T-cell (primary cell): Measurements from ENCODE around the gene ALG1L2. TPM values are rescaled to one million over a fixed set of nuclear protein-coding genes. Genes with fewer than 3 reads are reported as not detected.
"Not testable (repeated sequence)": the region's sequence is repeated elsewhere in the genome, so short reads cannot be mapped to it uniquely, and the experiment has no call there.

ENCODE experiments used
- ATAC-seq, 4 experiments: fragments of 200-7000 bp in 3 of 4; fragments of 150-1000 bp in 1 of 4; cut with Tn5 transposase; replicated peaks in 1 of 4; 1 replicate in 3 of 4; 2 replicates in 1 of 4; pipeline ENCODE4 v1.10.0; 2021; ENCODE audit warnings: moderate library complexity in 3 of 4, mild to moderate bottlenecking in 2 of 4, moderate number of reproducible peaks in 1 of 4
- CTCF ChIA-PET, 2 donors: fragments of 300-600 bp; sonication (Branson Sonifier 250); formaldehyde crosslinking; loops; one replicate each; lab custom pipeline; 2022; ENCODE audit warnings: antibody characterized with exemption in 2 of 2; lab: Charles Lee
- POLR2A ChIA-PET, 2 donors: fragments of 300-600 bp; sonication (Branson Sonifier 250); formaldehyde crosslinking; loops; one replicate each; lab custom pipeline; 2022; ENCODE audit warnings: antibody characterized with exemption in 2 of 2; lab: Charles Lee
- DNase-seq, 35 experiments: peaks; one replicate each; pipeline versions ENCODE4 v3.0.0 to v3.0.0-alpha.2; 2013 to 2023
- H3K27ac ChIP-seq: one replicate; pipeline ENCODE4 v1.5.1; 2013; ENCODE audit warnings: low read length
- H3K27me3 ChIP-seq, 2 experiments: replicated peaks in 1 of 2; 1 replicate in 1 of 2; 2 replicates in 1 of 2; pipeline versions ENCODE4 v1.6.1 to v1.7.0; 2013; ENCODE audit warnings: low read length in 1 of 2, mixed read lengths in 1 of 2; ENCODE audit not compliant: control insufficient read depth in 2 of 2, insufficient read depth in 2 of 2; ENCODE audit errors: extremely low read depth in 1 of 2
- H3K36me3 ChIP-seq, 2 donors: 1 replicate in 1 of 2; 2 replicates in 1 of 2; pipeline versions ENCODE4 v1.6.1 to v1.7.0; 2013; ENCODE audit warnings: low read length in 1 of 2; ENCODE audit not compliant: control insufficient read depth in 2 of 2, insufficient read depth in 1 of 2; ENCODE audit errors: extremely low read depth in 1 of 2
- H3K4me1 ChIP-seq, 2 experiments: 1 replicate in 1 of 2; 2 replicates in 1 of 2; pipeline versions ENCODE4 v1.6.1 to v1.7.0; 2013; ENCODE audit warnings: low read length in 2 of 2, mixed read lengths in 1 of 2; ENCODE audit not compliant: insufficient read depth in 2 of 2, control insufficient read depth in 1 of 2; ENCODE audit errors: extremely low read depth in 1 of 2
- H3K4me3 ChIP-seq, 2 donors: 1 replicate in 1 of 2; 2 replicates in 1 of 2; pipeline versions ENCODE4 v1.5.1 to v1.7.0; 2013; ENCODE audit warnings: mild to moderate bottlenecking in 2 of 2, low read length in 1 of 2, moderate library complexity in 1 of 2; ENCODE audit not compliant: control insufficient read depth in 1 of 2; ENCODE audit errors: extremely low read depth in 1 of 2
- H3K9me3 ChIP-seq: 2 replicates; pipeline ENCODE4 v1.7.0; 2013
- H3K27ac Mint-ChIP-seq, 2 donors: one replicate each; pipeline ENCODE4 v1.8.0; 2020 to 2021; ENCODE audit warnings: mild to moderate bottlenecking in 2 of 2, mixed read lengths in 2 of 2
- H3K27me3 Mint-ChIP-seq, 2 donors: one replicate each; pipeline ENCODE4 v1.8.0; 2021 to 2022; ENCODE audit warnings: mixed read lengths in 2 of 2
- H3K36me3 Mint-ChIP-seq: one replicate; pipeline ENCODE4 v1.8.0; 2021; ENCODE audit warnings: mixed read lengths
- H3K4me1 Mint-ChIP-seq, 3 donors: one replicate each; pipeline ENCODE4 v1.8.0; 2020 to 2022; ENCODE audit warnings: mixed read lengths in 3 of 3, mild to moderate bottlenecking in 1 of 3
- H3K4me3 Mint-ChIP-seq, 3 donors: one replicate each; pipeline ENCODE4 v1.8.0; 2020 to 2022; ENCODE audit warnings: mild to moderate bottlenecking in 3 of 3, mixed read lengths in 3 of 3, moderate library complexity in 3 of 3
- H3K9me3 Mint-ChIP-seq, 3 donors: one replicate each; pipeline ENCODE4 v1.8.0; 2020 to 2022; ENCODE audit warnings: mixed read lengths in 3 of 3
- WGBS: methylation state at CpG from one replicate; pipeline ENCODE4 v1.1.5; 2013; ENCODE audit warnings: missing lambda C conversion rate; ENCODE audit not compliant: insufficient coverage; 5-methylcytosine and 5-hydroxymethylcytosine counted together
- total RNA-seq, 35 experiments: library from RNA in 6 of 35; stranded (reverse) in 6 of 35; fragments of 120-200 nt in 1 of 35; gene quantifications; one replicate each; pipeline versions ENCODE4 v1.2.1 to v1.2.4 and lab custom pipeline; 2013 to 2026

The ALG1L2 gene
- total RNA-seq, 5 donors from 2014 or later (not counting 1 experiment from before 2014, with no cell fraction given) = 0.66 to 3.0 (median 1.5) TPM

DNA sequence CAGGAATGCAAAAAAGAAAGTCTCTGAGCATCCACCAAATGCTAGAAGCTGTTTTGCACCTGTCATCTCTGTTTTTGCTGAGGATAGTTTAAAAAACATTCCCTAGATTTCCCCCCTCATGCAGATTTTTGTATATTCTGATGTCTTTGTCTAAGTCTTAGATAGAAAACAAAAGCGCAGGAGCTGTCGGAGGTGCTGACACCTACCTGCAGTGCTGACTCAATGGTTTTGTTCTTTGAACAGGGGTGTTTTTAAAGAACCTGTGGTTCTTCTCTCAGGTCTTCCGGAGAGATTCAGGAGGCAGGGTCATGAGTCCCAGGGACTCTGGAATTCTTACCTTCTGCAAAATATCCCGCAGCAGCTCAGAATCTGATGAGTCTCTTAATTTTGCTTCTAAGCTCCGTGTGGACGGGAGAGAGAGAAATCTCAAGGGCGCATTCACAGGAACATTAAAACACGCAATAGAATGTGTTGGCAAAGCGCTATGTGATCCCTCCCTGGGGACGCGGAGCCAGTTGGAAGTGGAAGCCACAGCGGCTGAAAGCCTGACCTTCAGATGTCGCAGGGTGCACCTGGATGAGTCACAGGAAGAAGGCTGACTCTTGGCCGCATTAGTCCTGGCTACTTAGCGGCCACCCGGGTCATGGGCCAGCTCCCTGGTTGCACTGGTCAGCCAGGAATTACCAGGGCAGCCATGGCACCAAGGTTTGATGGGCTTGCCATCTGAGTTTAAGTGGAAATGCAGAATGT lies 27.4 kb downstream of the ALG1L2 start:
- H3K27me3 Mint-ChIP-seq, H3K36me3 Mint-ChIP-seq, POLR2A ChIA-PET, H3K27ac ChIP-seq, H3K4me3 ChIP-seq, DNase-seq, CTCF ChIA-PET, H3K9me3 Mint-ChIP-seq, H3K27me3 ChIP-seq, H3K9me3 ChIP-seq, H3K36me3 ChIP-seq, H3K27ac Mint-ChIP-seq, ATAC-seq: not testable (repeated sequence)
- peaks cover 3 to 12% of the 10 kb centered on the region in 2 experiments for H3K4me1 ChIP-seq
- Mint-ChIP-seq H3K4me1 (peaks cover 23 to 28% (median 24%) of the 10 kb centered on the region in 3 donors), H3K4me3 (peak overlapping the region in 1 of 3 donors; percentile 88)
- 96% methylated on average over 9 of the region's 16 CpGs for WGBS

DNA sequence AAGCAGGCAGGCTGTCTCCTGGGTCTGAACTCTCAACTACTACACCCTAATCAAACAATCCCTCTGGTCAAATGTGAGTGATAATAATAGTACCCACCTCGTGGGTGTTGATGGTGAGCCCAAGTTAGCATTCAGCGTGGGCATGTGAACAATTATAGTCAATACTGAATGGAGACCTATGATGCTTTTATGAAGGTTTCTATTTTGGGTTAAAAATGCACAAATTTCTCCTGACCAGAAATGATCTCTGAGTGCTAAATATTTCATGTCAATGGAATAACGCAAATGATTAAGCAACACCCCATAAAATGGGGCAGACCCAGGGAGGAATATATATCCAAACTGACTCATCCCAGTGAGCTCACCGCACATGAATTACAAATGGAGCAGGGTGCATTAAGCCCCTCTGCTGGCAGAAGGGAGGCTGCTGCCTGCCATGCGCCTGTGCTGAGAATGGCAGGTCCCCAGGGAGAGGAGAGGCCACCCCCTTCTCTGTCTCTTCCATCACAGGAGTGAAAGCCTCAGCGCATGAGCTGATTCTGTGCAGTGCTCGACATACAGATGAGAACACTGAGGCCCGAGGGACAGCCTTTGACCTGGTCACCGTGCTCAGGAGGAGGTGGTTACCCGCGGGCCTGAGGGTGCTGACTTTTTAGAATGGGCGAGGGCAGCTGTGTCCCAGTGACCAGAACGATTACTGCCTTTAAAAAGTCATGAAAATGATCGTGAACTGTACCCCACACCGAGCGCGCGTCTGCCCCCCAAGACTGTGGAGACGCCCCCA lies 28.9 kb downstream of the ALG1L2 start:
- H3K4me3 Mint-ChIP-seq = peak overlapping the region; percentile 88 to 95 (median 94)
- ChIA-PET POLR2A (interaction anchor here in 1 of 2 donors (1.0 kb wide), 1 partner anchor 671 kb away, joined by 3 read pairs; the partner anchor contains the start of genes IFT122 and MBD4), CTCF (interaction anchor here in 1 of 2 donors (0.6 to 1.2 kb wide), 4 partner anchors 671 to 1804 kb away, joined by 3 to 6 read pairs (median 4); partner anchors contain the start of genes ATP2C1, IFT122 and MBD4)
- H3K36me3 ChIP-seq, ATAC-seq, H3K9me3 ChIP-seq, H3K36me3 Mint-ChIP-seq, H3K27me3 ChIP-seq, H3K9me3 Mint-ChIP-seq, H3K27me3 Mint-ChIP-seq: not testable (repeated sequence)
- peak in 3 of 35 experiments; percentile 5 to 23 (median 5) for DNase-seq
- Histone ChIP-seq H3K27ac (peak overlapping the region; percentile 90), H3K4me1 (peaks cover 3 to 12% of the 10 kb centered on the region in 2 experiments), H3K4me3 (peak overlapping the region; percentile 47 to 79)
- peak overlapping the region; percentile 66 to 75 for H3K27ac Mint-ChIP-seq
- H3K4me1 Mint-ChIP-seq = peaks cover 23 to 27% (median 24%) of the 10 kb centered on the region in 3 donors
- WGBS = 3% methylated on average over 16 of the region's 19 CpGs

DNA sequence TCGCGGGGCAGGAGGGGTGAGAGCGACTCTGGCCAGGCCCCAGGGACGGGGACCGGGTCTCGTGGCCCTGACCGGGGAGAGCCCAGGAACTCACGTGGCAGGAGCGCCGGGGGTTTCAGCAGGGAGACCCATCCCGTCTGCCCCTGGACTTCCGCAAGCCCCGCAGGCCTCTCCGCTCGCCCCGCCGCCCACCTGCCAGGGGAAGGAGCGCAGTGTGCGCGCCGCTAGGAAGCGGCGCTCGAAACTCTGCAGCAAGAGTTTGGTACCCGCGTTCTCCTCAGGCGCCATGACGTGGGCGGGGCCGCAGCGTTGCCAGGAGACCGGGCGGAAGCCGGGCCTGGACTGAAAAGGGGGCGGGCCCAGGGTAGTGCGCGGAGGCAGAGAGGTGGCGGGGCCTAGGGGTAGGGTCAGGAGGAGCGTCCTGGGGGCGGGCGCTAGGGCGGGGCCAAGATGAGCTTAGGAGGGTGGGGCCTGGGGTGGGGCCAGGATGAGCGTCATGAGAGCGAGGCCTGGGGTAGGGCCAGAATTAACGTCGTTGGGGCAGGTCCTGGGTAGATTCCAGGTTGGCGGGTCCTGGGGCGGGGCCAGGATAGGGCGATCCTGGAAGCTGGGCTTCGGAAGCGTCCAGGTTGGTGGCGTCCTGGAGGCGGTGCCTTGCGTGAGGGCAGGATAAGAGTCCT lies 29.7 kb downstream of the ALG1L2 start:
- Mint-ChIP-seq H3K4me1 (peaks cover 19 to 22% (median 22%) of the 10 kb centered on the region in 3 donors), H3K4me3 (peak overlapping the region; percentile 88 to 95 (median 94)), H3K9me3 (no peaks in the 10 kb centered on the region), H3K27me3 (no peaks in the 10 kb centered on the region), H3K27ac (peak overlapping the region; percentile 98 to 100), H3K36me3 (no peaks in the 10 kb centered on the region)
- Histone ChIP-seq H3K4me1 (peaks cover 3 to 12% of the 10 kb centered on the region in 2 experiments), H3K9me3 (no peaks in the 10 kb centered on the region), H3K36me3 (no peaks in the 10 kb centered on the region), H3K27ac (peak overlapping the region; percentile 90), H3K27me3 (no peaks in the 10 kb centered on the region), H3K4me3 (peak overlapping the region; percentile 47 to 79)
- POLR2A ChIA-PET = interaction anchor here in 1 of 2 donors (0.9 to 1.0 kb wide), 2 partner anchors 68 to 672 kb away, joined by 3 to 4 read pairs; partner anchors contain the start of genes IFT122 and MBD4
- peak; percentile 99 to 100 (median 100) for ATAC-seq
- WGBS = under 1% methylated on average over 54 of the region's 54 CpGs
- CTCF ChIA-PET = interaction anchor here in 1 of 2 donors (0.6 to 1.2 kb wide), 4 partner anchors 671 to 1805 kb away, joined by 3 to 6 read pairs (median 4); partner anchors contain the start of genes ATP2C1, IFT122 and MBD4
- DNase-seq = peak; percentile 96 to 100 (median 99)

DNA sequence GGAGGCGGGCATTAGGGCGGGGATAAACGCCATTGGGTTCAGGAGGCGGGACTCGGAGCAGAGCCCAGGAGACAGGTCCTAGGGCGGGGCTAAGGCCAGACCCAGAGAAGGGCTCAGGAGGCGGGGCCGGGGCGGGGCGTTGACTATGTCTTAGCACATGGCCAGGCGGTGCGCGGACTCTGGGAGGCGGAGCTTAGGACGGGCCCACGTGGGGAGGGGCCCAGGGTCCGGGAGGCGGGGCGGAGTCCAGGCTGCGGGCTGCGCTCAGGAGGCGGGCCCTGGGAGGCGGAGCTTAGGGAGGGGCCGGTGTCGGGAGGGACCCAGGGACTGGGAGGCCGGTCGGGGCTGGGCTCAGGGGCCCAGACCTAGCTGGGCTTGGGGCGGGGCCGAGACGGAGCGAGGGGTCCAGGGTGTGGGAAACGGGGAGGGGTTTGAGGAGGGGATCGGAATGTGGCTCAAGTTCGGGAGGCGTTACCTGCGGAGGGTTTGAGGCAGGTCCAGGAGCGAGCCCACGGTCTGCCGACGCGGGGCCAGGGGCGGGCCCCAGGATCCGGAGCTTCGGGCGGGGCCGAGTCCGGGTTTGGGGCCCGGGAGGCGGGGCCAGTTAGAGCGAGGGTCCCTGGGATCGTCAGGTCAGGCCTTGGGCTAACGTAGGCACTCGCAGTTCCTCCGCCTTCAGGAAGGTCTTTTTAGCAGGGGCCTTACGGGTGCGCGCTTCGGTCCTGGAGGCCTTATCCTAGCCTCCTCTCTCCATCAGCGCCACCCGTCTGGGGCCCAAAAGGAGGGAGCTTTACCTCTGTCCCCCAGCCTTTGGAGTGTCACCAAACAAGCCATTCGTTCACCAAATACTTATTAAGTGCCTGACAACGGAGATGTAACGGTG lies 30.5 kb downstream of the ALG1L2 start:
- ATAC-seq = peak; percentile 57 to 67 (median 62)
- H3K27me3 Mint-ChIP-seq, H3K36me3 ChIP-seq, H3K27me3 ChIP-seq, H3K9me3 ChIP-seq, H3K9me3 Mint-ChIP-seq, H3K36me3 Mint-ChIP-seq: not testable (repeated sequence)
- peaks cover 19 to 22% (median 22%) of the 10 kb centered on the region in 3 donors for H3K4me1 Mint-ChIP-seq
- ChIA-PET POLR2A (interaction anchor here in 1 of 2 donors (0.9 to 1.0 kb wide), 2 partner anchors 67 to 673 kb away, joined by 3 to 4 read pairs; partner anchors contain the start of genes IFT122 and MBD4), CTCF (interaction anchor here in 1 of 2 donors (0.6 to 1.2 kb wide), 4 partner anchors 636 to 1085 kb away, joined by 3 to 5 read pairs (median 4); partner anchors contain the start of genes ATP2C1, IFT122 and MBD4)
- peak; percentile 92 to 100 (median 99) for DNase-seq
- under 1% methylated on average over 47 of the region's 63 CpGs for WGBS
- H3K4me3 Mint-ChIP-seq = peak overlapping the region; percentile 88 to 95 (median 94)
- Histone ChIP-seq H3K27ac (peak overlapping the region; percentile 90), H3K4me3 (peak overlapping the region; percentile 10 to 79), H3K4me1 (peaks cover 3 to 12% of the 10 kb centered on the region in 2 experiments)
- peak overlapping the region; percentile 98 to 100 for H3K27ac Mint-ChIP-seq

DNA sequence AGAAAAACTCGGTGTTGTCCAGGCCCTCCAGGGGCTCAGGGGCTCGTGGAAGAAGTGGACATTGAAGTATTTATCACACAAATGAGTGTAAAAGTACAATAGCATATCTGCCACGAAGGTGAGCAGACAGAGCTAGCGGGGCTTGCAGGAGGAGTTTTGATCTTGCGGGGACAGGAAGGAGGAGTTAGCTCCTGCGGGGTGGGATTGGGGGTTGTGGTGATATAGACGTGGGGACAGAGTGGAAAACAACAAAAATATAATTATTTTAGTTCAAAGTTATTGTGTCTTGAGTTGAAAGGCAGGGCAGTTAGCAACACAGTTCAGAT lies 31.1 kb downstream of the ALG1L2 start:
- peak overlapping the region; percentile 10 to 79 for H3K4me3 ChIP-seq
- CTCF ChIA-PET, H3K36me3 Mint-ChIP-seq, H3K36me3 ChIP-seq, H3K27me3 Mint-ChIP-seq, H3K27me3 ChIP-seq, H3K9me3 ChIP-seq, DNase-seq, H3K9me3 Mint-ChIP-seq, ATAC-seq, POLR2A ChIA-PET: not testable (repeated sequence)
- Mint-ChIP-seq H3K27ac (peak overlapping the region; percentile 76 to 100), H3K4me1 (peaks cover 19 to 22% (median 22%) of the 10 kb centered on the region in 3 donors), H3K4me3 (peak overlapping the region; percentile 88 to 95 (median 94))
- peaks cover 3 to 12% of the 10 kb centered on the region in 2 experiments for H3K4me1 ChIP-seq
- WGBS = 0% methylated on average over 1 of the region's 7 CpGs
- H3K27ac ChIP-seq = peak overlapping the region; percentile 60
